ENCODE measurements around the gene BBOF1. TPM values are rescaled to one million over a fixed set of nuclear protein-coding genes. Genes with fewer than 3 reads are reported as not detected.

BBOF1 gene
- total RNA-seq, 4 donors from 2014 or later: 3.7 to 22.8 (median 6.2) TPM

GRCh38 chr14:74045522-74045921, 26.4 kb downstream of the BBOF1 start:
- DNase-seq (ENCODE audit: low spot score in 2 of 2): no peak
- WGBS, 2 donors: 95 to 98% methylated on average over 4 of the region's 4 CpGs
- no peaks in the 10 kb centered on the region for H3K9me3 ChIP-seq
- peaks cover 0 to 69% (median 0%) of the 10 kb centered on the region in 3 donors for H3K36me3 ChIP-seq
- H3K4me3 ChIP-seq: no peak overlapping the region
- no peaks in the 10 kb centered on the region for H3K27me3 ChIP-seq
- no peak for TF ChIP-seq CTCF (IDR thresholded peaks at IDR 0.05)
- no peak for TF ChIP-seq POLR2A (IDR thresholded peaks at IDR 0.05)
- TF ChIP-seq EP300 (IDR thresholded peaks at IDR 0.05): no peak
- no peak overlapping the region for H3K27ac ChIP-seq
- no peaks in the 10 kb centered on the region for H3K4me1 ChIP-seq

GRCh38 chr14:74048281-74048680, 29.1 kb downstream of the BBOF1 start:
- Histone ChIP-seq H3K27me3 (no peaks in the 10 kb centered on the region), H3K36me3 (peaks cover 0 to 54% (median 0%) of the 10 kb centered on the region in 3 donors), H3K4me3 (no peak overlapping the region), H3K9me3 (no peaks in the 10 kb centered on the region), H3K27ac (no peak overlapping the region), H3K4me1 (no peaks in the 10 kb centered on the region)
- TF ChIP-seq CTCF (IDR thresholded peaks at IDR 0.05) (no peak), EP300 (IDR thresholded peaks at IDR 0.05) (no peak), POLR2A (IDR thresholded peaks at IDR 0.05) (no peak)
- 43 to 50% methylated on average over 3 of the region's 3 CpGs for WGBS, 2 donors
- no peak for DNase-seq (ENCODE audit: low spot score in 2 of 2)

GRCh38 chr14:74049876-74050495, 30.8 kb downstream of the BBOF1 start:
- no peaks in the 10 kb centered on the region for H3K9me3 ChIP-seq
- H3K36me3 ChIP-seq: peaks cover 0 to 59% (median 0%) of the 10 kb centered on the region in 3 donors
- no peaks in the 10 kb centered on the region for H3K27me3 ChIP-seq
- TF ChIP-seq CTCF (IDR thresholded peaks at IDR 0.05): no peak
- no peak for TF ChIP-seq POLR2A (IDR thresholded peaks at IDR 0.05)
- no peak for TF ChIP-seq EP300 (IDR thresholded peaks at IDR 0.05)
- no peak overlapping the region for H3K27ac ChIP-seq
- no peak for DNase-seq (ENCODE audit: low spot score in 2 of 2)
- H3K4me1 ChIP-seq: no peaks in the 10 kb centered on the region
- 73 to 74% methylated on average over 3 of the region's 3 CpGs for WGBS, 2 donors
- no peak overlapping the region for H3K4me3 ChIP-seq

- no peaks in the 10 kb centered on the region for H3K27me3 ChIP-seq
- no peak overlapping the region for H3K27ac ChIP-seq
- DNase-seq (ENCODE audit: low spot score in 2 of 2): no peak
- peaks cover 6 to 100% (median 12%) of the 10 kb centered on the region in 3 donors for H3K36me3 ChIP-seq
- no peaks in the 10 kb centered on the region for H3K9me3 ChIP-seq
- H3K4me3 ChIP-seq: no peak overlapping the region
- 88 to 95% methylated on average over 2 of the region's 2 CpGs for WGBS, 2 donors
- TF ChIP-seq EP300 (IDR thresholded peaks at IDR 0.05) (no peak), POLR2A (IDR thresholded peaks at IDR 0.05) (no peak), CTCF (IDR thresholded peaks at IDR 0.05) (no peak)
- H3K4me1 ChIP-seq: no peaks in the 10 kb centered on the region
These were observed 43.6 kb downstream of the BBOF1 start for GRCh38 chr14:74062809-74063150.

- TF ChIP-seq EP300 (IDR thresholded peaks at IDR 0.05) (no peak), CTCF (IDR thresholded peaks at IDR 0.05) (no peak), POLR2A (IDR thresholded peaks at IDR 0.05) (no peak)
- DNase-seq (ENCODE audit: low spot score in 2 of 2): no peak
These were observed 45.3 kb downstream of the BBOF1 start for GRCh38 chr14:74064426-74064825.

More at GRCh38 chr14:74064426-74064825, 45.3 kb downstream of the BBOF1 start:
- Histone ChIP-seq H3K27me3 (no peaks in the 10 kb centered on the region), H3K36me3 (peaks cover 4 to 99% (median 12%) of the 10 kb centered on the region in 3 donors), H3K27ac (no peak overlapping the region), H3K4me3 (no peak overlapping the region), H3K9me3 (no peaks in the 10 kb centered on the region), H3K4me1 (no peaks in the 10 kb centered on the region)

Data from tibial nerve (tissue), 4 donors.